ENCODE measurements around the gene RNU1-3. TPM values are rescaled to one million over a fixed set of nuclear protein-coding genes. Genes with fewer than 3 reads are reported as not detected.
"Not testable (repeated sequence)": the region's sequence is repeated elsewhere in the genome, so short reads cannot be mapped to it uniquely, and the experiment has no call there.

The RNU1-3 gene
- total and polyA plus RNA-seq, 10 donors, result under 0.01 to 8,075 (median 6,234) TPM; not detected in 3

- peaks cover 0 to 12% (median 4%) of the 10 kb centered on the region in 6 donors for H3K4me1 ChIP-seq
- H3K9me3 ChIP-seq; H3K27ac ChIP-seq; H3K27me3 ChIP-seq (replicated peaks in 1 of 7); H3K36me3 ChIP-seq; H3K4me3 ChIP-seq; intact Hi-C loops (cut with DNase I; ENCODE audit: low total_unique reads): not testable (repeated sequence)
- 25 to 67% (median 53%) methylated on average over 14 to 20 of the region's 29 CpGs for WGBS, 5 donors
- peak; percentile 53 for DNase-seq
Observed at GRCh38 chr1:16680366-16680765, 13.6 kb upstream of the RNU1-3 start.

GRCh38 chr1:16677552-16678431 lies 11.0 kb upstream of the RNU1-3 start:
- TF ChIP-seq POLR2AphosphoS5 (IDR thresholded peaks at IDR 0.05) (no peak), POLR2A (IDR thresholded peaks at IDR 0.05) (no peak)
- TF ChIP-seq, protein P1, sequence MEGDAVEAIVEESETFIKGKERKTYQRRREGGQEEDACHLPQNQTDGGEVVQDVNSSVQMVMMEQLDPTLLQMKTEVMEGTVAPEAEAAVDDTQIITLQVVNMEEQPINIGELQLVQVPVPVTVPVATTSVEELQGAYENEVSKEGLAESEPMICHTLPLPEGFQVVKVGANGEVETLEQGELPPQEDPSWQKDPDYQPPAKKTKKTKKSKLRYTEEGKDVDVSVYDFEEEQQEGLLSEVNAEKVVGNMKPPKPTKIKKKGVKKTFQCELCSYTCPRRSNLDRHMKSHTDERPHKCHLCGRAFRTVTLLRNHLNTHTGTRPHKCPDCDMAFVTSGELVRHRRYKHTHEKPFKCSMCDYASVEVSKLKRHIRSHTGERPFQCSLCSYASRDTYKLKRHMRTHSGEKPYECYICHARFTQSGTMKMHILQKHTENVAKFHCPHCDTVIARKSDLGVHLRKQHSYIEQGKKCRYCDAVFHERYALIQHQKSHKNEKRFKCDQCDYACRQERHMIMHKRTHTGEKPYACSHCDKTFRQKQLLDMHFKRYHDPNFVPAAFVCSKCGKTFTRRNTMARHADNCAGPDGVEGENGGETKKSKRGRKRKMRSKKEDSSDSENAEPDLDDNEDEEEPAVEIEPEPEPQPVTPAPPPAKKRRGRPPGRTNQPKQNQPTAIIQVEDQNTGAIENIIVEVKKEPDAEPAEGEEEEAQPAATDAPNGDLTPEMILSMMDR (IDR thresholded peaks at IDR 0.05 in 8 of 11, conservative IDR thresholded peaks at IDR 0.05 in 3 of 11), result no peak
- WGBS, 5 donors, result 60 to 73% (median 64%) methylated on average over 34 of the region's 34 CpGs
- H3K4me3 ChIP-seq, result no peak overlapping the region

GRCh38 chr1:16676661-16677523 lies 10.1 kb upstream of the RNU1-3 start:
- DNase-seq; H3K27ac ChIP-seq; H3K27me3 ChIP-seq (replicated peaks in 1 of 7); H3K36me3 ChIP-seq; H3K4me3 ChIP-seq; H3K4me1 ChIP-seq; H3K9me3 ChIP-seq; intact Hi-C loops (cut with DNase I; ENCODE audit: low total_unique reads): not testable (repeated sequence)
- 49 to 60% (median 57%) methylated on average over 22 of the region's 22 CpGs for WGBS, 5 donors

More at GRCh38 chr1:16677552-16678431, 11.0 kb upstream of the RNU1-3 start:
- Histone ChIP-seq H3K27me3 (replicated peaks in 1 of 7) (peaks cover 0 to 7% (median 0%) of the 10 kb centered on the region in 7 donors), H3K27ac (no peak overlapping the region), H3K9me3 (no peaks in the 10 kb centered on the region), H3K36me3 (no peaks in the 10 kb centered on the region), H3K4me1 (peaks cover 0 to 10% (median 4%) of the 10 kb centered on the region in 6 donors)
- DNase-seq, result peak; percentile 62
- intact Hi-C loops (cut with DNase I; ENCODE audit: low total_unique reads), result no loop called here

DNA sequence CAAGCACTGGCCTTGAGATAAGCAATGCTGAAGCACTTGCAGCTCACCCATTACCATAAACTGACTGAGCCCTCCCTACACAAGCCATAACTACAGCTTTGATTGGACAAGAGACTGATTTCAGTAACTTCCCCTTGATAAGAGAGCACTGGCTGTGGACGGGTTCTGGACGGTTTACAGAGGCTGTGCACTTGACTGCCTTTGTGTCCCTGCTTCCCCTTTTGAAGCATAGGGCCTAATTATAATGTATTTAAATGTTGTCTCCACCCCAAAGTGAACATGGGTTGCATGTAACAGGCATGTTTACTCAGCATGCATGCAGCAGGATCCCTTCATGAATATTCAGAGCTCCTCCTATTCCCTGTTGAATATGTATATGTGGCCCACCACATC lies 8.4 kb upstream of the RNU1-3 start:
- no CpG with 5 or more reads among the region's 2 CpGs for whole genome bisulfite sequencing, 5 donors
- H3K4me1 ChIP-seq; H3K36me3 ChIP-seq; intact Hi-C loops (cut with DNase I; ENCODE audit: low total_unique reads); H3K27me3 ChIP-seq (replicated peaks in 1 of 7); DNase-seq; H3K4me3 ChIP-seq; H3K9me3 ChIP-seq: not testable (repeated sequence)
- H3K27ac ChIP-seq, result peak overlapping the region in 3 of 8 donors; percentile 52 to 68 (median 57)

GRCh38 chr1:16673976-16674375 lies 7.2 kb upstream of the RNU1-3 start:
- intact Hi-C loops (cut with DNase I; ENCODE audit: low total_unique reads); H3K9me3 ChIP-seq; H3K4me1 ChIP-seq: not testable (repeated sequence)

GRCh38 chr1:16665836-16666235 lies 912 bp downstream of the RNU1-3 start:
- H3K4me3 ChIP-seq; H3K9me3 ChIP-seq; DNase-seq; H3K36me3 ChIP-seq; H3K27me3 ChIP-seq (replicated peaks in 1 of 7); H3K4me1 ChIP-seq; H3K27ac ChIP-seq; intact Hi-C loops (cut with DNase I; ENCODE audit: low total_unique reads): not testable (repeated sequence)
- no CpG with 5 or more reads among the region's 11 CpGs for WGBS, 5 donors

More at GRCh38 chr1:16673976-16674375, 7.2 kb upstream of the RNU1-3 start:
- WGBS, 5 donors, result 47 to 53% (median 48%) methylated on average over 4 to 5 of the region's 5 CpGs
- H3K36me3 ChIP-seq; H3K27ac ChIP-seq; H3K27me3 ChIP-seq (replicated peaks in 1 of 7); DNase-seq; H3K4me3 ChIP-seq: not testable (repeated sequence)

DNA sequence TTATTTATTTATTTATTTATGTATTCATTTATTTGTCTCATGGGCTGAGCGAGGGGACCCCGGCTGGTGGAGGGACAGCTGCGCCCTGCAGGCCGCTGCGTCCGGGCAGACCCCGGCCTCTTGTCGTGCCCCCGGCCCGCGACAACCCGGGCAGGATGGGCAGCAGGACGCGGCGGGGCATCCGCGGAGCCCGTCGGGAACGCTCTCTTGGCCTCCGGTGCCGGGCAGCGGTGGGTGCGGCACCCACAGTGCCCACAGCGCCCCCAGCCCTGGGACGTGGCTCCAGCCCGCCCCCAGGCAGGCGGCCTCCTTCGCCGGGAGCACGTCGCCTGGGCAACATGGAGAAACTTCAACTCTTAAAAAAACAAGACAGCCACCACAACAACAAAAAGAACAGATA lies 8.5 kb downstream of the RNU1-3 start:
- H3K27ac ChIP-seq; H3K4me3 ChIP-seq; intact Hi-C loops (cut with DNase I; ENCODE audit: low total_unique reads); H3K36me3 ChIP-seq; H3K4me1 ChIP-seq; H3K9me3 ChIP-seq; DNase-seq; H3K27me3 ChIP-seq (replicated peaks in 1 of 7): not testable (repeated sequence)
- 87 to 100% (median 92%) methylated on average over 9 to 17 of the region's 32 CpGs; no CpG with 5 or more reads in 1 of the 5 donors for WGBS, 5 donors

GRCh38 chr1:16656981-16657683 lies 9.6 kb downstream of the RNU1-3 start:
- H3K27ac ChIP-seq; H3K4me3 ChIP-seq; H3K4me1 ChIP-seq; DNase-seq; intact Hi-C loops (cut with DNase I; ENCODE audit: low total_unique reads); H3K9me3 ChIP-seq; H3K27me3 ChIP-seq (replicated peaks in 1 of 7); H3K36me3 ChIP-seq: not testable (repeated sequence)
- WGBS, 5 donors, result 57 to 100% methylated on average over 1 of the region's 14 CpGs; no CpG with 5 or more reads in 3 of the 5 donors

DNA sequence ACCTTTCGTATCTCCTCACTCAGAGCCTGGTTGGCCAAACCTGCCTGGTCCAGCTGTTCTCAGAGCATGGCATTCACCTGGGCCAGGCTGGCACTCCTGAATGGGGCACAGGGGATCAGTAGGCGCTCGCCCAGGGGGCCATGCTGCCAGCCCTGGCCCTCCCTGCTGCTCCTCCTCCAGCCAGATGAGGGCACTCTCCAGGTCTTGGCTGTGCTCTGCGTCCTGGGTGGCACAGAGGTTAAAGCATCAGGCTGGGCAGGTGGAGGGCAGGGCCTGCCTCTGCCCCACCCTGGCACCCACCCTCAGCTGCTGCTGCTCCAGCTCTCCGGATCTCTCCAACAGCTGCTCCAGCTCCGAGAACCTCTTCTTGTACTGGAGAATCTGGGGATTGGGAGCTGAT lies 10.2 kb downstream of the RNU1-3 start:
- H3K9me3 ChIP-seq; H3K4me1 ChIP-seq; intact Hi-C loops (cut with DNase I; ENCODE audit: low total_unique reads); H3K27me3 ChIP-seq (replicated peaks in 1 of 7); DNase-seq; H3K36me3 ChIP-seq; H3K4me3 ChIP-seq; H3K27ac ChIP-seq: not testable (repeated sequence)
- WGBS, 5 donors, result 64% methylated on average over 1 of the region's 6 CpGs; no CpG with 5 or more reads in 4 of the 5 donors

All from spleen (tissue), 11 donors.